Suprapubic skin (tissue), 4 donors: ENCODE results near the gene CDH13.

Experiments used
- EP300 ChIP-seq: sonication (generic); formaldehyde crosslinking; IDR thresholded peaks from one replicate; pipeline ENCODE4 v1.6.1; 2017; ENCODE audit warnings: antibody characterized with exemption
- POLR2A ChIP-seq, 2 donors: fragments of 450-650 bp; IDR thresholded peaks; one replicate each; pipeline ENCODE4 v1.6.1; 2017; ENCODE audit warnings: antibody characterized with exemption in 2 of 2, mild to moderate bottlenecking in 2 of 2, moderate library complexity in 2 of 2
- POLR2AphosphoS5 ChIP-seq, 3 donors: sonication (generic); formaldehyde crosslinking; IDR thresholded peaks; one replicate each; pipeline ENCODE4 v1.6.1; 2017; ENCODE audit warnings: antibody characterized with exemption in 3 of 3
- TF ChIP-seq, protein P1 (sequence below), 2 donors: fragments of 200-600 bp in 1 of 2; fragments of 450-650 bp in 1 of 2; sonication (generic) in 1 of 2; IDR thresholded peaks; one replicate each; pipeline ENCODE4 v1.5.1; 2016 to 2019; ENCODE audit warnings: antibody characterized with exemption in 2 of 2, mild to moderate bottlenecking in 1 of 2, moderate library complexity in 1 of 2

DNA sequence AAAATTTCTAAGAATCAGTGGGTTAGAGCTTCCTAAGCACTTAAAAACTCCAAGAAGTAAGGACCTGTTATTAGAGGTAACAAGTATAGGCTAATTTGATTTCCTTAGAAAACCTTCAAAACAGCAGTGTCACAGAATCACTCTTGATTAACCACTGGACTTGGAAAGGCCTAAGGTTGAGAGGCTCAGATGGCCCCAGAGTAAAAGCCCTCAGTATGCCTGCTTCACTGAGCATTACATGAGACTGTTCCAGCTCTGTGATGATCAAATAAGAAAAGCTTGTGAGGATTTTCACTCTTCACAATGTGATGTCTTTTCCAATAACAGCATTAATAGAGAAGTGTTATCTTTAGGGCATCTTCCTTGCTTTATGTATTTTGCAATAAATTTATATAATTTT lies 671.8 kb downstream of the CDH13 start:
- TF ChIP-seq, protein P1, sequence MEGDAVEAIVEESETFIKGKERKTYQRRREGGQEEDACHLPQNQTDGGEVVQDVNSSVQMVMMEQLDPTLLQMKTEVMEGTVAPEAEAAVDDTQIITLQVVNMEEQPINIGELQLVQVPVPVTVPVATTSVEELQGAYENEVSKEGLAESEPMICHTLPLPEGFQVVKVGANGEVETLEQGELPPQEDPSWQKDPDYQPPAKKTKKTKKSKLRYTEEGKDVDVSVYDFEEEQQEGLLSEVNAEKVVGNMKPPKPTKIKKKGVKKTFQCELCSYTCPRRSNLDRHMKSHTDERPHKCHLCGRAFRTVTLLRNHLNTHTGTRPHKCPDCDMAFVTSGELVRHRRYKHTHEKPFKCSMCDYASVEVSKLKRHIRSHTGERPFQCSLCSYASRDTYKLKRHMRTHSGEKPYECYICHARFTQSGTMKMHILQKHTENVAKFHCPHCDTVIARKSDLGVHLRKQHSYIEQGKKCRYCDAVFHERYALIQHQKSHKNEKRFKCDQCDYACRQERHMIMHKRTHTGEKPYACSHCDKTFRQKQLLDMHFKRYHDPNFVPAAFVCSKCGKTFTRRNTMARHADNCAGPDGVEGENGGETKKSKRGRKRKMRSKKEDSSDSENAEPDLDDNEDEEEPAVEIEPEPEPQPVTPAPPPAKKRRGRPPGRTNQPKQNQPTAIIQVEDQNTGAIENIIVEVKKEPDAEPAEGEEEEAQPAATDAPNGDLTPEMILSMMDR (IDR thresholded peaks at IDR 0.05): no peak
- no peak for TF ChIP-seq POLR2A (IDR thresholded peaks at IDR 0.05)
- no peak for TF ChIP-seq POLR2AphosphoS5 (IDR thresholded peaks at IDR 0.05)
- TF ChIP-seq EP300: no peak
